ENCODE measurements around the gene PLXNA4.

The PLXNA4 gene

GRCh38 chr7:132290021-132290420 lies 286.2 kb downstream of the PLXNA4 start:
- Histone ChIP-seq H2AFZ (ENCODE audit: low read length) (no peak overlapping the region), H3K27me3 (ENCODE audit: insufficient read depth, low read length) (no peaks in the 10 kb centered on the region), H4K20me1 (ENCODE audit: insufficient read depth, low read length) (no peaks in the 10 kb centered on the region), H3F3A (ENCODE audit: insufficient read depth, low read length) (no peaks in the 10 kb centered on the region), H3K4me3 (ENCODE audit: low read depth, low read length, poor library complexity, severe bottlenecking) (no peak overlapping the region), H3K9me2 (ENCODE audit: low read depth, low read length) (no peaks in the 10 kb centered on the region), H3K9me3 (ENCODE audit: low read length) (no peaks in the 10 kb centered on the region), H3K79me2 (ENCODE audit: insufficient read depth, low read length) (no peaks in the 10 kb centered on the region), H3K4me2 (ENCODE audit: low read length) (no peak overlapping the region), H3K27ac (ENCODE audit: low read depth, low read length, poor library complexity, severe bottlenecking) (no peak overlapping the region), H3K9ac (ENCODE audit: low read length) (no peak overlapping the region), H3K36me3 (ENCODE audit: insufficient read depth, low read length) (no peaks in the 10 kb centered on the region), H3K4me1 (ENCODE audit: insufficient read depth, low read length, severe bottlenecking) (no peaks in the 10 kb centered on the region)
- TF ChIP-seq CTCF (IDR thresholded peaks at IDR 0.05; ENCODE audit: low read length) (no peak), EZH2 (IDR thresholded peaks at IDR 0.05; ENCODE audit: borderline replicate concordance, low read length) (no peak)

- Histone ChIP-seq H3K9me2 (ENCODE audit: low read depth, low read length) (no peaks in the 10 kb centered on the region), H3K4me3 (ENCODE audit: low read depth, low read length, poor library complexity, severe bottlenecking) (no peak overlapping the region), H3F3A (ENCODE audit: insufficient read depth, low read length) (no peaks in the 10 kb centered on the region), H3K9me3 (ENCODE audit: low read length) (no peaks in the 10 kb centered on the region), H3K27ac (ENCODE audit: low read depth, low read length, poor library complexity, severe bottlenecking) (no peak overlapping the region), H3K9ac (ENCODE audit: low read length) (no peak overlapping the region), H3K4me1 (ENCODE audit: insufficient read depth, low read length, severe bottlenecking) (no peaks in the 10 kb centered on the region), H3K27me3 (ENCODE audit: insufficient read depth, low read length) (no peaks in the 10 kb centered on the region), H2AFZ (ENCODE audit: low read length) (no peak overlapping the region), H4K20me1 (ENCODE audit: insufficient read depth, low read length) (no peaks in the 10 kb centered on the region), H3K36me3 (ENCODE audit: insufficient read depth, low read length) (no peaks in the 10 kb centered on the region), H3K79me2 (ENCODE audit: insufficient read depth, low read length) (no peaks in the 10 kb centered on the region), H3K4me2 (ENCODE audit: low read length) (no peak overlapping the region)
- TF ChIP-seq CTCF (IDR thresholded peaks at IDR 0.05; ENCODE audit: low read length) (no peak), EZH2 (IDR thresholded peaks at IDR 0.05; ENCODE audit: borderline replicate concordance, low read length) (no peak)
Observed at GRCh38 chr7:132286836-132287235, 289.4 kb downstream of the PLXNA4 start.

DNA sequence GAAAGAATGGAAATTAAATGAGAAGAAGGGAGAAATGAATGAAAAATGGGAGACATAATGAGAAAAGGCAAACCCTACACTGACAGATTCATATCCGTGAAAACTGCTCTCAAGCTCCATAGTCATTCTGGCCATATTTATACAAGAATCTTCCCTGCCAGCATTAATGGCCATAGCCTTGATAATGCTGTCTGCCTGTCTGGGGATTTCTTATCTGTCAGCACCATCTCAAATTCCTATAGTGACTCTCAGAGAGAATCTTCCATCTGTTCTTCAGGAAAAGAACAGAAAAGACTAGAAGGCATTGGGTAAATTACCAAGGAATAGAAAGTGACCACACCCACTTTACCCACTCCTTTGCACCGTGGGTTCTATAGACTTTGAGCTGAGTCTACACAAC lies 295.9 kb downstream of the PLXNA4 start:
- no peaks in the 10 kb centered on the region for H3K9me2 ChIP-seq (ENCODE audit: low read depth, low read length)
- TF ChIP-seq CTCF (IDR thresholded peaks at IDR 0.05; ENCODE audit: low read length) = no peak
- TF ChIP-seq EZH2 (IDR thresholded peaks at IDR 0.05; ENCODE audit: borderline replicate concordance, low read length) = no peak
- H3F3A ChIP-seq (ENCODE audit: insufficient read depth, low read length) = no peaks in the 10 kb centered on the region
- H3K79me2 ChIP-seq (ENCODE audit: insufficient read depth, low read length) = no peaks in the 10 kb centered on the region
- no peaks in the 10 kb centered on the region for H3K4me1 ChIP-seq (ENCODE audit: insufficient read depth, low read length, severe bottlenecking)
- no peaks in the 10 kb centered on the region for H3K9me3 ChIP-seq (ENCODE audit: low read length)
- no peak overlapping the region for H3K9ac ChIP-seq (ENCODE audit: low read length)
- H3K27me3 ChIP-seq (ENCODE audit: insufficient read depth, low read length) = no peaks in the 10 kb centered on the region
- H2AFZ ChIP-seq (ENCODE audit: low read length) = no peak overlapping the region
- H3K27ac ChIP-seq (ENCODE audit: low read depth, low read length, poor library complexity, severe bottlenecking) = no peak overlapping the region
- H3K4me2 ChIP-seq (ENCODE audit: low read length) = no peak overlapping the region
- H4K20me1 ChIP-seq (ENCODE audit: insufficient read depth, low read length) = no peaks in the 10 kb centered on the region
- no peak overlapping the region for H3K4me3 ChIP-seq (ENCODE audit: low read depth, low read length, poor library complexity, severe bottlenecking)
- H3K36me3 ChIP-seq (ENCODE audit: insufficient read depth, low read length) = no peaks in the 10 kb centered on the region
